ENCODE results near the gene GLS.

DNA sequence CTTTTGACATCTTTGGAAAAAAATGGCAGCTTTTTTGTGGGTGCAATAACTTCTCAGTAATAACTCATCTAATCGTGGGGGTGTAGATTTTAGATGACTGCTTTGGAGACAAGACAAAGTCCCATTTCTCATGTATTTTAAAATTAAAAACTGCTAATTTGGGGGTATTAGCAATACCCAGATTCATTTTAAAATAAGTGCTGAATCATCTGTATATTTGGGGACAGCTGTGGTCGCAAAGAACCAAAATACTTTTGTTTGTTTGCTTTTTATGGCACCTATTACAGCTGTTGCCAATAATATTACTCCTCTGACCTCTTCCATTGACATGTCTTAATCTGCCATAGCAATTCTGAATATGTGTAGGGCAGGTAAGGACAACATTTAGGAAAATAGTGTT, 87.9 kb downstream of the GLS start:
- TF ChIP-seq, protein P1, sequence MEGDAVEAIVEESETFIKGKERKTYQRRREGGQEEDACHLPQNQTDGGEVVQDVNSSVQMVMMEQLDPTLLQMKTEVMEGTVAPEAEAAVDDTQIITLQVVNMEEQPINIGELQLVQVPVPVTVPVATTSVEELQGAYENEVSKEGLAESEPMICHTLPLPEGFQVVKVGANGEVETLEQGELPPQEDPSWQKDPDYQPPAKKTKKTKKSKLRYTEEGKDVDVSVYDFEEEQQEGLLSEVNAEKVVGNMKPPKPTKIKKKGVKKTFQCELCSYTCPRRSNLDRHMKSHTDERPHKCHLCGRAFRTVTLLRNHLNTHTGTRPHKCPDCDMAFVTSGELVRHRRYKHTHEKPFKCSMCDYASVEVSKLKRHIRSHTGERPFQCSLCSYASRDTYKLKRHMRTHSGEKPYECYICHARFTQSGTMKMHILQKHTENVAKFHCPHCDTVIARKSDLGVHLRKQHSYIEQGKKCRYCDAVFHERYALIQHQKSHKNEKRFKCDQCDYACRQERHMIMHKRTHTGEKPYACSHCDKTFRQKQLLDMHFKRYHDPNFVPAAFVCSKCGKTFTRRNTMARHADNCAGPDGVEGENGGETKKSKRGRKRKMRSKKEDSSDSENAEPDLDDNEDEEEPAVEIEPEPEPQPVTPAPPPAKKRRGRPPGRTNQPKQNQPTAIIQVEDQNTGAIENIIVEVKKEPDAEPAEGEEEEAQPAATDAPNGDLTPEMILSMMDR (IDR thresholded peaks at IDR 0.05 in 4 of 5, conservative IDR thresholded peaks at IDR 0.05 in 1 of 5) = no peak
- TF ChIP-seq POLR2A (IDR thresholded peaks at IDR 0.05) = no peak

Measured in gastrocnemius medialis (tissue), 4 donors.